DOHH2 (cell line): Measurements from ENCODE around the gene TAPBP.

ENCODE experiments used
- EZH2phosphoT487 ChIP-seq: fragments of 200-600 bp; sonication (generic); IDR thresholded peaks from 2 replicates; pipeline ENCODE4 v1.6.1; 2017; ENCODE audit warnings: borderline replicate concordance, mild to moderate bottlenecking, antibody characterized with exemption, low read length, moderate library complexity, mixed read lengths
- TF ChIP-seq, protein P1 (sequence below): fragments of 200-600 bp; sonication (generic); IDR thresholded peaks from one replicate; pipeline ENCODE4 v1.5.1; 2014; ENCODE audit warnings: antibody characterized with exemption, mild to moderate bottlenecking, low read depth, low read length; ENCODE audit not compliant: poor library complexity, severe bottlenecking

- TF ChIP-seq, protein P1, sequence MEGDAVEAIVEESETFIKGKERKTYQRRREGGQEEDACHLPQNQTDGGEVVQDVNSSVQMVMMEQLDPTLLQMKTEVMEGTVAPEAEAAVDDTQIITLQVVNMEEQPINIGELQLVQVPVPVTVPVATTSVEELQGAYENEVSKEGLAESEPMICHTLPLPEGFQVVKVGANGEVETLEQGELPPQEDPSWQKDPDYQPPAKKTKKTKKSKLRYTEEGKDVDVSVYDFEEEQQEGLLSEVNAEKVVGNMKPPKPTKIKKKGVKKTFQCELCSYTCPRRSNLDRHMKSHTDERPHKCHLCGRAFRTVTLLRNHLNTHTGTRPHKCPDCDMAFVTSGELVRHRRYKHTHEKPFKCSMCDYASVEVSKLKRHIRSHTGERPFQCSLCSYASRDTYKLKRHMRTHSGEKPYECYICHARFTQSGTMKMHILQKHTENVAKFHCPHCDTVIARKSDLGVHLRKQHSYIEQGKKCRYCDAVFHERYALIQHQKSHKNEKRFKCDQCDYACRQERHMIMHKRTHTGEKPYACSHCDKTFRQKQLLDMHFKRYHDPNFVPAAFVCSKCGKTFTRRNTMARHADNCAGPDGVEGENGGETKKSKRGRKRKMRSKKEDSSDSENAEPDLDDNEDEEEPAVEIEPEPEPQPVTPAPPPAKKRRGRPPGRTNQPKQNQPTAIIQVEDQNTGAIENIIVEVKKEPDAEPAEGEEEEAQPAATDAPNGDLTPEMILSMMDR = no peak
- TF ChIP-seq EZH2phosphoT487 = no peak
Measured at GRCh38 chr6:33305052-33305451, 8.8 kb downstream of the TAPBP start.
